ENCODE data around the gene FARS2. TPM values are rescaled to one million over a fixed set of nuclear protein-coding genes. Genes with fewer than 3 reads are reported as not detected.
A peak's percentile ranks its signal among the peaks of the same experiment; 100 is the strongest.

FARS2 gene
- total and polyA plus RNA-seq, 9 of the 15 experiments (the other 6 are each of a cell fraction or from before 2014, with no cell fraction given) = 16.5 to 62.2 (median 27.0) TPM

- H3K4me2 ChIP-seq (ENCODE audit: insufficient read depth, low read length) = peak overlapping the region; percentile 5; the same call in 1 of the 2 replicates
- BruUV-seq (replicated peaks) = no TSS peak
- no peak overlapping the region for H3K4me3 ChIP-seq
- no peaks in the 10 kb centered on the region for H3K9me3 ChIP-seq (replicated peaks; ENCODE audit: control insufficient read depth, insufficient read depth, low read depth, low read length)
- peaks cover 0 to 6% of the 10 kb centered on the region in 2 experiments; a peak in 2 of 5 replicates for H3K4me1 ChIP-seq (replicated peaks in 1 of 2; ENCODE audit: control insufficient read depth in 2 of 2, insufficient read depth in 2 of 2, low read length in 2 of 2)
- ATAC-seq (peak; percentile 47), DNase-seq (ENCODE audit: extremely low read depth in 1 of 4, low spot score in 3 of 4) (peak in 1 of 4 experiments; percentile 33), FAIRE-seq (peak; percentile 23)
- H3K27ac ChIP-seq (ENCODE audit: extremely low read depth, low read depth, low read length) = no peak overlapping the region
- H3K9me1 ChIP-seq (ENCODE audit: control insufficient read depth, insufficient read depth, low read length) = no peaks in the 10 kb centered on the region
- 20% methylated on average over 5 of the region's 5 CpGs for WGBS (ENCODE audit: insufficient coverage, low coverage, missing lambda C conversion rate)
- 0 out of 2 replicates have a peak, but pooled peaks cover 1% of the 10 kb centered on the region for H4K20me1 ChIP-seq (replicated peaks; ENCODE audit: control insufficient read depth, insufficient read depth, low read length)
- POLR2A ChIA-PET = interaction anchor here (0.6 to 1.6 kb wide), 6 partner anchors 9 to 97 kb away, joined by 3 to 5 read pairs (median 3); no protein-coding TSS in a partner anchor
- intact Hi-C loops (cut with micrococcal nuclease) (loop anchor here (10.0 kb wide), 1 partner anchor 412 kb away; no protein-coding TSS in a partner anchor), in situ Hi-C loops (cut with MboI) (no loop called here)
- H3K27me3 ChIP-seq (ENCODE audit: control insufficient read depth in 2 of 2, insufficient read depth in 2 of 2, low read length in 2 of 2) = no peaks in the 10 kb centered on the region
- CTCF ChIA-PET (ENCODE audit: low intra/inter-chr PET ratio) = no interaction called here
- no peak overlapping the region; a peak in 1 of 4 replicates for H3K9ac ChIP-seq (ENCODE audit: insufficient read depth in 1 of 2, low read depth in 2 of 2, low read length in 2 of 2)
- H2AFZ ChIP-seq (ENCODE audit: low read depth, low read length) = peak overlapping the region; percentile 20; the same call in 1 of the 2 replicates
- H3K79me2 ChIP-seq (ENCODE audit: control insufficient read depth, insufficient read depth, low read length) = no peaks in the 10 kb centered on the region
- H3K36me3 ChIP-seq (ENCODE audit: control insufficient read depth, insufficient read depth, low read length) = no peaks in the 10 kb centered on the region
- TF ChIP-seq HDAC2 (IDR thresholded peaks at IDR 0.05) (no peak), ZNF212 (CRISPR knock-in tag; IDR thresholded peaks at IDR 0.05) (no peak), ZNF511 (CRISPR knock-in tag; IDR thresholded peaks at IDR 0.05) (no peak), EWSR1 (IDR thresholded peaks at IDR 0.05; ENCODE audit: borderline replicate concordance, low read depth, partially characterized antibody) (no peak), GTF2A2 (tag; IDR thresholded peaks at IDR 0.05) (no peak), ZNF239 (CRISPR knock-in tag; IDR thresholded peaks at IDR 0.05) (no peak), ZNF583 (CRISPR knock-in tag; IDR thresholded peaks at IDR 0.05) (no peak), FOXA3 (CRISPR knock-in tag; conservative IDR thresholded peaks at IDR 0.05 in 1 of 2, IDR thresholded peaks at IDR 0.05 in 1 of 2) (no peak), NR4A1 (CRISPR knock-in tag; IDR thresholded peaks at IDR 0.05) (no peak), NR4A1 (tag; IDR thresholded peaks at IDR 0.05) (no peak), ZNF699 (CRISPR knock-in tag; IDR thresholded peaks at IDR 0.05; ENCODE audit: insufficient replicate concordance) (no peak), ZNF696 (CRISPR knock-in tag; conservative IDR thresholded peaks at IDR 0.05) (no peak), ZNF592 (IDR thresholded peaks at IDR 0.05) (0 out of 2 replicates have a peak, but pooled peaks have one; percentile 42), TEAD2 (tag; IDR thresholded peaks at IDR 0.05) (no peak), SIX5 (IDR thresholded peaks at IDR 0.05; ENCODE audit: borderline replicate concordance in 1 of 2, insufficient read depth in 1 of 2, low read depth in 1 of 2, low read length in 2 of 2) (no peak), BACH1 (tag; IDR thresholded peaks at IDR 0.05) (no peak), MCM5 (IDR thresholded peaks at IDR 0.05; ENCODE audit: low read depth) (no peak), TAL1 (IDR thresholded peaks at IDR 0.05) (peak; percentile 32; the same call in 1 of the 2 replicates)
These were observed 205.2 kb downstream of the FARS2 start for GRCh38 chr6:5466281-5467136.
